ENCODE data around the gene SCARB1. TPM values are rescaled to one million over a fixed set of nuclear protein-coding genes. Genes with fewer than 3 reads are reported as not detected.

Gene SCARB1
- total and polyA plus RNA-seq, 2 experiments from 2014 or later, result 31.0 to 62.5 TPM

- TF ChIP-seq STAT1 (IDR thresholded peaks at IDR 0.05; ENCODE audit: unreplicated experiment) (no peak), ETS1 (IDR thresholded peaks at IDR 0.05) (no peak), CREB1 (CRISPR knock-in tag; IDR thresholded peaks at IDR 0.05; ENCODE audit: low read depth) (no peak)
Observed at GRCh38 chr12:124830306-124830705, 33.4 kb downstream of the SCARB1 start (continued).

- H3K4me3 Mint-ChIP-seq, result no peak overlapping the region
- peaks cover 3% of the 10 kb centered on the region for H4K20me1 ChIP-seq (replicated peaks; ENCODE audit: insufficient read depth)
- peaks cover 10% of the 10 kb centered on the region; the same call in 1 of the 3 replicates for H3K36me3 Mint-ChIP-seq (ENCODE audit: low read depth)
- ATAC-seq, result no peak
- no peak overlapping the region for H3K27ac ChIP-seq (ENCODE audit: low read depth)
- H3K4me2 ChIP-seq, result no peak overlapping the region
- H3K36me3 ChIP-seq (ENCODE audit: insufficient read depth), result no peaks in the 10 kb centered on the region; the same call in 1 of the 2 replicates
- peaks cover 15% of the 10 kb centered on the region for H3F3A ChIP-seq (replicated peaks; ENCODE audit: low read depth)
- no peak overlapping the region for H3K4me3 ChIP-seq
- H3K79me2 ChIP-seq (replicated peaks; ENCODE audit: insufficient read depth), result peaks cover 54% of the 10 kb centered on the region
- H3K4me1 Mint-ChIP-seq, result peaks cover 37% of the 10 kb centered on the region
- no peaks in the 10 kb centered on the region for H3K27me3 ChIP-seq (ENCODE audit: insufficient read depth)
- no peak for DNase-seq (ENCODE audit: low spot score)
- no peaks in the 10 kb centered on the region for H3K9me2 ChIP-seq (ENCODE audit: insufficient read depth)
- peaks cover 37% of the 10 kb centered on the region for H3K4me1 ChIP-seq (ENCODE audit: insufficient read depth)
- TF ChIP-seq JUNB (IDR thresholded peaks at IDR 0.05; ENCODE audit: unreplicated experiment), result no peak
- TF ChIP-seq CREB1 (CRISPR knock-in tag; IDR thresholded peaks at IDR 0.05; ENCODE audit: low read depth), result no peak
- TF ChIP-seq STAT1 (IDR thresholded peaks at IDR 0.05; ENCODE audit: unreplicated experiment), result no peak
- TF ChIP-seq NANOG (IDR thresholded peaks at IDR 0.05; ENCODE audit: borderline replicate concordance), result no peak
- no peak for TF ChIP-seq ZNF462 (CRISPR knock-in tag; IDR thresholded peaks at IDR 0.05)
- TF ChIP-seq REST (IDR thresholded peaks at IDR 0.05; ENCODE audit: unreplicated experiment), result no peak
- TF ChIP-seq CTCF (conservative IDR thresholded peaks at IDR 0.05; ENCODE audit: low read depth in 2 of 2), result no peak
- no peak for TF ChIP-seq ZNF331 (CRISPR knock-in tag; IDR thresholded peaks at IDR 0.05; ENCODE audit: low read depth)
- no peak for TF ChIP-seq ETS1 (IDR thresholded peaks at IDR 0.05)
- TF ChIP-seq EZH2 (IDR thresholded peaks at IDR 0.05; ENCODE audit: low read depth, unreplicated experiment), result no peak
- H3K9me3 Mint-ChIP-seq, result no peaks in the 10 kb centered on the region
- no peak overlapping the region for H3K27ac Mint-ChIP-seq
- H2AFZ ChIP-seq, result no peak overlapping the region
- peaks cover 4% of the 10 kb centered on the region for H3K27me3 Mint-ChIP-seq (ENCODE audit: insufficient read depth, low read depth, poor library complexity)
Observed at GRCh38 chr12:124829708-124830304, 33.9 kb downstream of the SCARB1 start.

Measured in GM23338 (cell line).